Measurements from ENCODE around the gene RPL5. TPM values are rescaled to one million over a fixed set of nuclear protein-coding genes. Genes with fewer than 3 reads are reported as not detected.

RPL5 gene
- total RNA-seq (2021; ENCODE audit: unreplicated experiment) (1,480 TPM), Bru-seq, nascent RNA (percentile 99 among the genes with signal in this experiment), BruChase-seq, experiment 1, labeled RNA remaining after a 6-hour chase (percentile 99 among the genes with signal in this experiment), BruChase-seq, experiment 2, labeled RNA remaining after a 2-hour chase (percentile 99 among the genes with signal in this experiment)
- 1,450 and 1,677 TPM in 2 replicates for polyA plus RNA-seq (2012)
- long read RNA-seq, transcript RPL5-207 (2 exons, 271 nt), result minor isoform, 34 of 959 reads
- long read RNA-seq, transcript RPL5-205 (3 exons, 1,210 nt), result minor isoform, 428 of 959 reads
- long read RNA-seq, transcript RPL5-210 (7 exons, 896 nt), result minor isoform, 6 of 959 reads
- long read RNA-seq, transcript RPL5-208 (8 exons, 1,085 nt), result major isoform, 429 of 959 reads
- long read RNA-seq, partial matches to known transcripts, result 51 of 959 reads
- long read RNA-seq, other reads (novel, unspliced or antisense), result 11 of 959 reads

- ChIA-PET POLR2A (interaction anchor here (0.7 to 1.7 kb wide), 12 partner anchors 8 to 1762 kb away, joined by 3 to 11 read pairs (median 4); partner anchors contain the start of gene EVI5), CTCF (interaction anchor here (0.7 to 2.5 kb wide), 6 partner anchors 9 to 522 kb away, joined by 3 to 18 read pairs (median 4); no protein-coding TSS in a partner anchor), RAD21 (ENCODE audit: low non-redundant PET in 1 of 2, low total read pairs in 2 of 2, uncharacterized antibody in 2 of 2, unreplicated experiment in 2 of 2) (interaction anchor here in 1 of 2 experiments (0.9 kb wide), 1 partner anchor 83 kb away, joined by 3 read pairs; no protein-coding TSS in a partner anchor)
- Histone ChIP-seq H3K9me3 (ENCODE audit: control insufficient read depth in 1 of 2, insufficient read depth in 1 of 2, low read depth in 1 of 2, low read length in 2 of 2) (no peaks in the 10 kb centered on the region), H2AFZ (ENCODE audit: low read depth, low read length, poor library complexity, severe bottlenecking) (peak within 1 kb of the TSS; percentile 28), H3K4me2 (ENCODE audit: low read length) (peak within 1 kb of the TSS; percentile 78), H3K79me2 (ENCODE audit: insufficient read depth, low read length) (peaks cover 51% of the 10 kb centered on the region), H3K4me3 (replicated peaks in 1 of 2; ENCODE audit: low read depth in 1 of 2, low read length in 2 of 2) (peak within 1 kb of the TSS; percentile 80 to 99), H3K27me3 (ENCODE audit: insufficient read depth, low read length) (no peaks in the 10 kb centered on the region), H3K9me2 (ENCODE audit: insufficient read depth) (no peaks in the 10 kb centered on the region), H3K36me3 (ENCODE audit: control insufficient read depth in 1 of 2, insufficient read depth in 2 of 2, low read length in 2 of 2) (peaks cover 37 to 45% of the 10 kb centered on the region in 2 experiments), H3K4me1 (ENCODE audit: control insufficient read depth in 1 of 2, insufficient read depth in 2 of 2, low read length in 2 of 2) (peaks cover 2 to 16% of the 10 kb centered on the region in 2 experiments; a peak in 3 of 4 replicates), H3K27ac (ENCODE audit: low read depth, low read length) (peak within 1 kb of the TSS; percentile 87), H4K20me1 (ENCODE audit: insufficient read depth) (peaks cover 41% of the 10 kb centered on the region), H3K9ac (ENCODE audit: low read length) (peak within 1 kb of the TSS; percentile 94)
- ATAC-seq (peak; percentile 88), DNase-seq (ENCODE audit: low read depth, low spot score) (peak; percentile 95)
- intact Hi-C loops (cut with micrococcal nuclease), result no loop called here
- BruUV-seq (replicated peaks), result TSS peak; percentile 49
- TF ChIP-seq YY1 (IDR thresholded peaks at IDR 0.05; ENCODE audit: extremely low read depth, insufficient replicate concordance, low read depth, low read length), result peak; percentile 75
- TF ChIP-seq POLR2A (IDR thresholded peaks at IDR 0.05; ENCODE audit: borderline replicate concordance, extremely low read depth, insufficient read depth, insufficient read length), result peak; percentile 98
- TF ChIP-seq, protein P1, sequence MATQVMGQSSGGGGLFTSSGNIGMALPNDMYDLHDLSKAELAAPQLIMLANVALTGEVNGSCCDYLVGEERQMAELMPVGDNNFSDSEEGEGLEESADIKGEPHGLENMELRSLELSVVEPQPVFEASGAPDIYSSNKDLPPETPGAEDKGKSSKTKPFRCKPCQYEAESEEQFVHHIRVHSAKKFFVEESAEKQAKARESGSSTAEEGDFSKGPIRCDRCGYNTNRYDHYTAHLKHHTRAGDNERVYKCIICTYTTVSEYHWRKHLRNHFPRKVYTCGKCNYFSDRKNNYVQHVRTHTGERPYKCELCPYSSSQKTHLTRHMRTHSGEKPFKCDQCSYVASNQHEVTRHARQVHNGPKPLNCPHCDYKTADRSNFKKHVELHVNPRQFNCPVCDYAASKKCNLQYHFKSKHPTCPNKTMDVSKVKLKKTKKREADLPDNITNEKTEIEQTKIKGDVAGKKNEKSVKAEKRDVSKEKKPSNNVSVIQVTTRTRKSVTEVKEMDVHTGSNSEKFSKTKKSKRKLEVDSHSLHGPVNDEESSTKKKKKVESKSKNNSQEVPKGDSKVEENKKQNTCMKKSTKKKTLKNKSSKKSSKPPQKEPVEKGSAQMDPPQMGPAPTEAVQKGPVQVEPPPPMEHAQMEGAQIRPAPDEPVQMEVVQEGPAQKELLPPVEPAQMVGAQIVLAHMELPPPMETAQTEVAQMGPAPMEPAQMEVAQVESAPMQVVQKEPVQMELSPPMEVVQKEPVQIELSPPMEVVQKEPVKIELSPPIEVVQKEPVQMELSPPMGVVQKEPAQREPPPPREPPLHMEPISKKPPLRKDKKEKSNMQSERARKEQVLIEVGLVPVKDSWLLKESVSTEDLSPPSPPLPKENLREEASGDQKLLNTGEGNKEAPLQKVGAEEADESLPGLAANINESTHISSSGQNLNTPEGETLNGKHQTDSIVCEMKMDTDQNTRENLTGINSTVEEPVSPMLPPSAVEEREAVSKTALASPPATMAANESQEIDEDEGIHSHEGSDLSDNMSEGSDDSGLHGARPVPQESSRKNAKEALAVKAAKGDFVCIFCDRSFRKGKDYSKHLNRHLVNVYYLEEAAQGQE (IDR thresholded peaks at IDR 0.05; ENCODE audit: low read depth), result no peak
- no peak for TF ChIP-seq SRF (IDR thresholded peaks at IDR 0.05; ENCODE audit: low read depth)
- TF ChIP-seq JUND (IDR thresholded peaks at IDR 0.05), result peak; percentile 40; the same call in 1 of the 2 replicates
- no peak for TF ChIP-seq ZNF274 (IDR thresholded peaks at IDR 0.05; ENCODE audit: low read depth, low read length)
- TF ChIP-seq ZBTB33 (IDR thresholded peaks at IDR 0.05; ENCODE audit: extremely low read depth, insufficient replicate concordance, low read length), result no peak
- TF ChIP-seq, protein P2, sequence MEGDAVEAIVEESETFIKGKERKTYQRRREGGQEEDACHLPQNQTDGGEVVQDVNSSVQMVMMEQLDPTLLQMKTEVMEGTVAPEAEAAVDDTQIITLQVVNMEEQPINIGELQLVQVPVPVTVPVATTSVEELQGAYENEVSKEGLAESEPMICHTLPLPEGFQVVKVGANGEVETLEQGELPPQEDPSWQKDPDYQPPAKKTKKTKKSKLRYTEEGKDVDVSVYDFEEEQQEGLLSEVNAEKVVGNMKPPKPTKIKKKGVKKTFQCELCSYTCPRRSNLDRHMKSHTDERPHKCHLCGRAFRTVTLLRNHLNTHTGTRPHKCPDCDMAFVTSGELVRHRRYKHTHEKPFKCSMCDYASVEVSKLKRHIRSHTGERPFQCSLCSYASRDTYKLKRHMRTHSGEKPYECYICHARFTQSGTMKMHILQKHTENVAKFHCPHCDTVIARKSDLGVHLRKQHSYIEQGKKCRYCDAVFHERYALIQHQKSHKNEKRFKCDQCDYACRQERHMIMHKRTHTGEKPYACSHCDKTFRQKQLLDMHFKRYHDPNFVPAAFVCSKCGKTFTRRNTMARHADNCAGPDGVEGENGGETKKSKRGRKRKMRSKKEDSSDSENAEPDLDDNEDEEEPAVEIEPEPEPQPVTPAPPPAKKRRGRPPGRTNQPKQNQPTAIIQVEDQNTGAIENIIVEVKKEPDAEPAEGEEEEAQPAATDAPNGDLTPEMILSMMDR (IDR thresholded peaks at IDR 0.05 in 2 of 3, conservative IDR thresholded peaks at IDR 0.05 in 1 of 3; ENCODE audit: borderline replicate concordance in 1 of 3, insufficient read depth in 1 of 3, low read depth in 2 of 3, low read length in 2 of 3), result peak; percentile 69 to 97 (median 77)
- peak; percentile 100 for TF ChIP-seq POLR2AphosphoS5 (IDR thresholded peaks at IDR 0.05; ENCODE audit: low read depth, low read length)
- peak; percentile 97 for TF ChIP-seq CBX3 (IDR thresholded peaks at IDR 0.05; ENCODE audit: low read depth)
- TF ChIP-seq EGR1 (IDR thresholded peaks at IDR 0.05; ENCODE audit: low read depth), result no peak
- TF ChIP-seq CEBPB (IDR thresholded peaks at IDR 0.05; ENCODE audit: low read depth), result no peak
- peak; percentile 37 for TF ChIP-seq TCF7L2 (IDR thresholded peaks at IDR 0.05; ENCODE audit: borderline replicate concordance, extremely low read depth, insufficient read depth, insufficient read length)
- no peak for TF ChIP-seq RAD21 (IDR thresholded peaks at IDR 0.05; ENCODE audit: low read depth)
- no peak for TF ChIP-seq EZH2 (IDR thresholded peaks at IDR 0.05)
Observed at GRCh38 chr1:92831762-92832536, at the start of gene RPL5. RPL5 (plus strand) TSS chr1:92832040; CDS start chr1:92832115, 75 bp downstream.

Data from HCT116 (cell line).